ENCODE results near the gene PTAR1.
A peak's percentile ranks its signal among the peaks of the same experiment; 100 is the strongest.

PTAR1 gene

GRCh38 chr9:69672596-69673310 lies 87.1 kb downstream of the PTAR1 start:
- peak; percentile 86 for DNase-seq

GRCh38 chr9:69671879-69672595 lies 87.8 kb downstream of the PTAR1 start, which contains the start of gene APBA1:
TSS of gene APBA1 (minus strand) at chr9:69672371.
- peak; percentile 39 for DNase-seq

GRCh38 chr9:69671311-69671878 lies 88.4 kb downstream of the PTAR1 start:
- DNase-seq: no peak

GRCh38 chr9:69667306-69667705 lies 92.5 kb downstream of the PTAR1 start:
- DNase-seq: no peak

- DNase-seq: no peak
Observed at GRCh38 chr9:69660304-69660703, 99.5 kb downstream of the PTAR1 start.

Measured in activated CD4-positive, alpha-beta T cell treated with anti-CD3 and anti-CD28 coated beads for 48 hours (primary cell).